Tibial artery (tissue), 4 donors: Measurements from ENCODE around the gene SERPINA6.
"Not testable (repeated sequence)": the region's sequence is repeated elsewhere in the genome, so short reads cannot be mapped to it uniquely, and the experiment has no call there.

Experiments
- DNase-seq, 2 donors: peaks; one replicate each; pipeline ENCODE4 v3.0.0-alpha.2; 2019
- H3K27ac ChIP-seq, 2 donors: fragments of 200-600 bp; sonication (generic) in 1 of 2; 1 replicate in 1 of 2; 2 replicates in 1 of 2; pipeline ENCODE4 v1.5.1; 2018 to 2019; ENCODE audit warnings: mild to moderate bottlenecking in 1 of 2
- H3K27me3 ChIP-seq, 2 donors: fragments of 200-600 bp; sonication (generic) in 1 of 2; one replicate each; pipeline versions ENCODE4 v1.5.1 to v1.6.0; 2016 to 2019
- H3K36me3 ChIP-seq, 3 donors: fragments of 200-600 bp; sonication (generic) in 2 of 3; one replicate each; pipeline ENCODE4 v1.5.1; 2016 to 2019; ENCODE audit warnings: mild to moderate bottlenecking in 2 of 3
- H3K4me1 ChIP-seq, 4 donors: fragments of 200-600 bp; sonication (generic) in 2 of 4; 1 replicate in 3 of 4; 2 replicates in 1 of 4; pipeline ENCODE4 v1.5.1; 2016 to 2019
- H3K4me3 ChIP-seq, 2 donors: fragments of 200-600 bp; sonication (generic) in 1 of 2; 1 replicate in 1 of 2; 2 replicates in 1 of 2; pipeline ENCODE4 v1.5.1; 2018 to 2019; ENCODE audit warnings: mild to moderate bottlenecking in 2 of 2
- H3K9me3 ChIP-seq, 3 donors: fragments of 200-600 bp; sonication (generic) in 1 of 3; one replicate each; pipeline ENCODE4 v1.5.1; 2016 to 2019
- CTCF ChIP-seq, 2 experiments: fragments of 200-600 bp in 1 of 2; fragments of 450-650 bp in 1 of 2; IDR thresholded peaks; one replicate each; pipeline ENCODE4 v1.5.1; 2017 to 2019; ENCODE audit warnings: antibody characterized with exemption in 2 of 2, mild to moderate bottlenecking in 1 of 2, moderate library complexity in 1 of 2
- intact Hi-C: fragments of 100-400 bp; cut with DNase I; formaldehyde crosslinking; loops from one replicate; pipeline ENCODE4 v1.15.0; 2023; ENCODE audit warnings: low total_unique reads

Gene SERPINA6

DNA sequence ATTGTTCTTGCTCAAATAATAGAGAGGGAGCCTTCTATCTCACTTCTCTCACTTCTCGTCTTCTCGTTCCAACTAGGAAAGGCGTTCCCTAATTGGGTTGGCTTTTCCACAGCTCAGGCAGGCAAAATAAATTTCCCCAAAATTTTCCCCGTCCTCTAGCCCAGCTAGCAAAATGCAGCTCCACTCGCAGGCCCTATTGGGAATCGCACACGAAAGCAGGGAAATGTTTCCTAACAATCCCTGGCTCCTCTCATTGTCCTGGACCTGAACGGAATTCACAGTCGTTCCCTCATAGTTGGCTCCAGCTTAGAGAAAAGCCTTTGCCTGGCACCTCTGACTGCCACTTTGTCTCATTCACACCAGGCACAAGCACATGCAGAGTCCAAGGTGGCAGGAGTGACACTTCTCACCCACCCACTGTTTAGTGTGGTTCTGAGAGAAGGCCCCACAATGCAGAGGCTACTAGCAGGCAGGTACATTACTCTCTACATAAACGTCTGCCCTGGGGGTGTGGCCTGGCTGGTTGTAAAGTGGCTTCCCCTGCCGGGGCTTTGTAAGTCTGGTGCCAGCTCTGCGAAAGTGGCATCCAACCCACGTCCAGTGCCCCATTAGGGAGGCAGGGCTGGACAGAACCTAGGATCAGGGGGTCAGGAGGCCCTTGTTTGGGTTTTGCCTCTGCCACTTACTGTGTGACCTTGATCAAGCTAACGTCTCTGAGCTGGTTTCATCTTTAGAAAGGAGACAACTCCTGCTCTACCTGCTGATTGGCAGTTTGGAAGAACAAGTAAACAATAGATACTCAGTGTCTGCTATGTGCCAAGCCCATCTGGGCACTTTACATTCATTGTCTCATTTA is 34.3 kb downstream of the SERPINA6 start:
- no peak overlapping the region for H3K27ac ChIP-seq
- no peak for DNase-seq
- H3K27me3 ChIP-seq: no peaks in the 10 kb centered on the region
- no peaks in the 10 kb centered on the region for H3K36me3 ChIP-seq
- H3K9me3 ChIP-seq: no peaks in the 10 kb centered on the region
- no peak for TF ChIP-seq CTCF (IDR thresholded peaks at IDR 0.05)
- H3K4me1 ChIP-seq: no peaks in the 10 kb centered on the region
- intact Hi-C loops: no loop called here
- no peak overlapping the region for H3K4me3 ChIP-seq

- Histone ChIP-seq H3K27ac (no peak overlapping the region), H3K36me3 (no peaks in the 10 kb centered on the region), H3K4me3 (no peak overlapping the region), H3K4me1 (no peaks in the 10 kb centered on the region), H3K9me3 (no peaks in the 10 kb centered on the region), H3K27me3 (no peaks in the 10 kb centered on the region)
- no peak for DNase-seq
- intact Hi-C loops: no loop called here
- no peak for TF ChIP-seq CTCF (IDR thresholded peaks at IDR 0.05)
These were observed 38.0 kb downstream of the SERPINA6 start for GRCh38 chr14:94285158-94285557.

DNA sequence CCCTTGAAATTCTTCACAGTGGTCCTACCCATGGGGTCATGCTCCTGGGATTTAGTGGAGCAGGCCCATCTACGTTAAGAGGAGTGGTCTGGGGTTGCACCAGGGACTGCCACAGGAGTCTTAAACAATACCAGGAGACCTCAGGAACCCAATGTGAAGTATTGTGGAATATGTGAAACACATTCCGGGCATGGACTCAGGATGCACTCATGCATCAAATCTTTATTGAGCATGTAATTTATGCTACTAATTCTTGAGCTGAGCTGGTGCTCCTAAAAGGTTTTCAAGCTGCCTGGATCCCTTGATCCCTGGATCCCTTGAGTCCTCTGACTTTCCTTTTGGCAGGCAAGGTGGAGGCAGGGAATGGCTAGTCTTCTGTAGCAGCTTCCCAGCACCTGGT is 38.9 kb downstream of the SERPINA6 start:
- H3K4me3 ChIP-seq: no peak overlapping the region
- TF ChIP-seq CTCF (IDR thresholded peaks at IDR 0.05): no peak
- H3K27me3 ChIP-seq: no peaks in the 10 kb centered on the region
- H3K4me1 ChIP-seq: no peaks in the 10 kb centered on the region
- H3K27ac ChIP-seq: no peak overlapping the region
- intact Hi-C loops: no loop called here
- DNase-seq: no peak
- H3K36me3 ChIP-seq: no peaks in the 10 kb centered on the region
- H3K9me3 ChIP-seq: no peaks in the 10 kb centered on the region

GRCh38 chr14:94282991-94283723 is 40.0 kb downstream of the SERPINA6 start:
- Histone ChIP-seq H3K4me1 (no peaks in the 10 kb centered on the region), H3K27ac (no peak overlapping the region)
- intact Hi-C loops: no loop called here

DNA sequence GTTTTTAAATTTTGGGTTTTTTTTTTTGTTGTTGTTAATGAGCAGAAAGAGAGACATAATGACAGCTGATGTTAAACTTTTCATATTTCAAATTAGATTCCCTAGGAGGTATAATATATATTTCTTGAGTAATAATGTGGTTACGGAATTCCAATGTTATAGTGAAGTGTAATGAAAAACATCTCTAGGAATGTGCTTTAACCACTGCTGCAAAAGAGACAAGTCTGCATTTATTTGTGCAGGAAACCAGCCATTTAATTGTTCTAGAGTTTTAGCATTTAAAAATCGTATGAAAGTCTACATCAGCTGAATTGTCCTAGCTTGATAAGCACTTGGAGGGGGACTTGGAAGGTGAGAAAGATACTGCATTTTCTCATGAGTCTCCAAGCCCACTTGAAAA is 44.4 kb downstream of the SERPINA6 start:
- TF ChIP-seq CTCF (IDR thresholded peaks at IDR 0.05): no peak
- Histone ChIP-seq H3K27me3 (no peaks in the 10 kb centered on the region), H3K4me3 (no peak overlapping the region), H3K36me3 (no peaks in the 10 kb centered on the region), H3K27ac (no peak overlapping the region), H3K9me3 (no peaks in the 10 kb centered on the region), H3K4me1 (no peaks in the 10 kb centered on the region)
- DNase-seq: no peak
- intact Hi-C loops: no loop called here

More at GRCh38 chr14:94282991-94283723, 40.0 kb downstream of the SERPINA6 start:
- H3K27me3 ChIP-seq: no peaks in the 10 kb centered on the region
- TF ChIP-seq CTCF (IDR thresholded peaks at IDR 0.05): no peak
- no peak for DNase-seq
- no peaks in the 10 kb centered on the region for H3K36me3 ChIP-seq
- no peak overlapping the region for H3K4me3 ChIP-seq
- no peaks in the 10 kb centered on the region for H3K9me3 ChIP-seq

DNA sequence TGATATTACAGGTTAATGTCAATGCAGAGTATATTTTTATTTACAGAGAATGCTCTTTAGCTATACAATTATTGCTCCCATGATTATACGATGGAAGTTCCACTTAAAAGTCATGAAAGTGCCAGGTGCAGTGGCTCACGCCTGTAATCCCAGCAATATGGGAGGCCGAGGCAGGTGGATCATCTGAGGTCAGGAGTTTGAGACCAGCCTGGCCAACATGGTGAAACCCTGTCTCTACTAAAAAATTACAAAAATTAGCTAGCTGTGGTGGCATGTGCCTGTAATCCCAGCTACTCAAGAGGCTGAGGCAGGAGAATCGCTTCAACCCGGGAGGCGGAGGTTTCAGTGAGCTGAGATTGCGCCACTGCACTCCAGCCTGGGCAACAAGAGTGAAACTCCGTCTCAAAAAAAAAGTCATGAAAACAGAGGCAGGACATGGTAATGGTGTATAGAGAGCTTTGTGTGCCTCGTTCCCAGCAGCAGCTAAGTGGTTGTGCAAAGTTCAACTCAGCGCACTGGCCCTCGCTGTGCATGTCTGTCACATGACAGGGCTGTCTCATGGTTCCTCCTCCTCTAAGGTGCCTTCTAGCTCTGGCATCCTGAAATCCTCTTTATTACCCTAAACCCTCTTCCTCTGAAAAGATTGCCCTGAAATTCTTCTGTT is 46.1 kb downstream of the SERPINA6 start:
- DNase-seq, H3K4me1 ChIP-seq, H3K9me3 ChIP-seq, H3K36me3 ChIP-seq, H3K27me3 ChIP-seq, H3K4me3 ChIP-seq, intact Hi-C loops, H3K27ac ChIP-seq: not testable (repeated sequence)
